A673 (cell line): ENCODE results near the gene ODR4. TPM values are rescaled to one million over a fixed set of nuclear protein-coding genes. Genes with fewer than 3 reads are reported as not detected.
"Not testable (repeated sequence)": the region's sequence is repeated elsewhere in the genome, so short reads cannot be mapped to it uniquely, and the experiment has no call there.

ENCODE experiments used
- BruUV-seq: library from RNA; stranded (reverse); fragments of 400-500 nt; replicated peaks from 2 replicates; lab custom pipeline; 2021; lab: Mats Ljungman, UMichigan
- CTCF ChIA-PET: fragments of 300-600 bp; sonication (Branson Sonifier 250); formaldehyde crosslinking; loops from one replicate; lab custom pipeline; 2022; ENCODE audit warnings: antibody characterized with exemption; lab: Charles Lee
- POLR2A ChIA-PET: fragments of 300-600 bp; sonication (Branson Sonifier 250); formaldehyde crosslinking; loops from one replicate; lab custom pipeline; 2022; ENCODE audit warnings: antibody characterized with exemption; ENCODE audit not compliant: low non-redundant PET; lab: Charles Lee
- DNase-seq: peaks from one replicate; pipeline ENCODE4 v3.0.0-alpha.2; 2015; ENCODE audit warnings: low spot score
- H3K27ac ChIP-seq: fragments of 200-600 bp; sonication (generic); 2 replicates; pipeline ENCODE4 v1.5.1; 2016; ENCODE audit warnings: mixed run types, low read depth, mild to moderate bottlenecking, mixed read lengths, antibody characterized with exemption, low read length; ENCODE audit not compliant: poor library complexity, severe bottlenecking
- H3K27me3 ChIP-seq: fragments of 200-600 bp; sonication (generic); replicated peaks from 2 replicates; pipeline ENCODE4 v1.6.1; 2017; ENCODE audit warnings: mixed run types, low read depth, mild to moderate bottlenecking, mixed read lengths, antibody characterized with exemption, low read length; ENCODE audit not compliant: insufficient read depth, poor library complexity
- H3K36me3 ChIP-seq: fragments of 200-600 bp; sonication (generic); 2 replicates; pipeline ENCODE4 v1.6.1; 2016; ENCODE audit warnings: mixed run types, mild to moderate bottlenecking, mixed read lengths, antibody characterized with exemption, low read length; ENCODE audit not compliant: insufficient read depth, poor library complexity, severe bottlenecking
- H3K4me1 ChIP-seq: fragments of 200-600 bp; sonication (generic); 2 replicates; pipeline ENCODE4 v1.6.1; 2017; ENCODE audit warnings: mixed run types, mild to moderate bottlenecking, mixed read lengths, antibody characterized with exemption, low read length; ENCODE audit not compliant: insufficient read depth, poor library complexity, severe bottlenecking
- H3K4me3 ChIP-seq: fragments of 200-600 bp; sonication (generic); 2 replicates; pipeline ENCODE4 v1.5.1; 2016; ENCODE audit warnings: low read depth, mixed run types, mild to moderate bottlenecking, mixed read lengths, low read length; ENCODE audit not compliant: poor library complexity, severe bottlenecking
- H3K9me3 ChIP-seq: fragments of 200-600 bp; sonication (generic); 2 replicates; pipeline ENCODE4 v1.6.1; 2016; ENCODE audit warnings: mixed run types, low read depth, mild to moderate bottlenecking, mixed read lengths, antibody characterized with exemption, low read length; ENCODE audit not compliant: poor library complexity, severe bottlenecking
- EZH2 ChIP-seq: fragments of 200-600 bp; sonication (generic); IDR thresholded peaks from 2 replicates; pipeline ENCODE4 v1.6.1; 2017; ENCODE audit warnings: borderline replicate concordance, low read depth, mild to moderate bottlenecking, mixed read lengths, antibody characterized with exemption, low read length; ENCODE audit not compliant: poor library complexity, severe bottlenecking
- intact Hi-C: fragments of 100-400 bp; cut with micrococcal nuclease; formaldehyde crosslinking; loops from one replicate; pipeline ENCODE4 v1.10.0; 2022; ENCODE audit not compliant: unreplicated experiment
- total RNA-seq: library from RNA; stranded (reverse); gene quantifications from 2 replicates; pipeline ENCODE4 v1.2.3, GENCODE V29; 2021
- TF ChIP-seq, protein P1 (sequence below): fragments of 300-800, 200-600 bp; sonication (generic); conservative IDR thresholded peaks from 2 replicates; pipeline ENCODE4 v1.5.1; 2017; ENCODE audit warnings: low read depth, mild to moderate bottlenecking, antibody characterized with exemption, low read length, moderate library complexity, mixed read lengths

The ODR4 gene
- total RNA-seq, 1 experiment from 2014 or later, result 23.1 TPM

GRCh38 chr1:186456729-186457255 lies 81.2 kb downstream of the ODR4 start:
- intact Hi-C loops, result no loop called here
- peaks cover 17% of the 10 kb centered on the region for H3K4me1 ChIP-seq
- TF ChIP-seq, protein P1, sequence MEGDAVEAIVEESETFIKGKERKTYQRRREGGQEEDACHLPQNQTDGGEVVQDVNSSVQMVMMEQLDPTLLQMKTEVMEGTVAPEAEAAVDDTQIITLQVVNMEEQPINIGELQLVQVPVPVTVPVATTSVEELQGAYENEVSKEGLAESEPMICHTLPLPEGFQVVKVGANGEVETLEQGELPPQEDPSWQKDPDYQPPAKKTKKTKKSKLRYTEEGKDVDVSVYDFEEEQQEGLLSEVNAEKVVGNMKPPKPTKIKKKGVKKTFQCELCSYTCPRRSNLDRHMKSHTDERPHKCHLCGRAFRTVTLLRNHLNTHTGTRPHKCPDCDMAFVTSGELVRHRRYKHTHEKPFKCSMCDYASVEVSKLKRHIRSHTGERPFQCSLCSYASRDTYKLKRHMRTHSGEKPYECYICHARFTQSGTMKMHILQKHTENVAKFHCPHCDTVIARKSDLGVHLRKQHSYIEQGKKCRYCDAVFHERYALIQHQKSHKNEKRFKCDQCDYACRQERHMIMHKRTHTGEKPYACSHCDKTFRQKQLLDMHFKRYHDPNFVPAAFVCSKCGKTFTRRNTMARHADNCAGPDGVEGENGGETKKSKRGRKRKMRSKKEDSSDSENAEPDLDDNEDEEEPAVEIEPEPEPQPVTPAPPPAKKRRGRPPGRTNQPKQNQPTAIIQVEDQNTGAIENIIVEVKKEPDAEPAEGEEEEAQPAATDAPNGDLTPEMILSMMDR, result no peak
- H3K4me3 ChIP-seq, result no peak overlapping the region
- no peaks in the 10 kb centered on the region for H3K9me3 ChIP-seq
- ChIA-PET POLR2A (no interaction called here), CTCF (no interaction called here)
- H3K36me3 ChIP-seq, result no peaks in the 10 kb centered on the region
- BruUV-seq, result no TSS peak
- DNase-seq, result no peak
- H3K27me3 ChIP-seq, result no peaks in the 10 kb centered on the region
- no peak overlapping the region for H3K27ac ChIP-seq

- H3K27me3 ChIP-seq, H3K36me3 ChIP-seq, DNase-seq, H3K9me3 ChIP-seq, intact Hi-C loops, CTCF ChIA-PET, BruUV-seq, POLR2A ChIA-PET, H3K27ac ChIP-seq, H3K4me3 ChIP-seq: not testable (repeated sequence)
- peaks cover 16% of the 10 kb centered on the region for H3K4me1 ChIP-seq
Measured at GRCh38 chr1:186459161-186459560, 83.5 kb downstream of the ODR4 start.

DNA sequence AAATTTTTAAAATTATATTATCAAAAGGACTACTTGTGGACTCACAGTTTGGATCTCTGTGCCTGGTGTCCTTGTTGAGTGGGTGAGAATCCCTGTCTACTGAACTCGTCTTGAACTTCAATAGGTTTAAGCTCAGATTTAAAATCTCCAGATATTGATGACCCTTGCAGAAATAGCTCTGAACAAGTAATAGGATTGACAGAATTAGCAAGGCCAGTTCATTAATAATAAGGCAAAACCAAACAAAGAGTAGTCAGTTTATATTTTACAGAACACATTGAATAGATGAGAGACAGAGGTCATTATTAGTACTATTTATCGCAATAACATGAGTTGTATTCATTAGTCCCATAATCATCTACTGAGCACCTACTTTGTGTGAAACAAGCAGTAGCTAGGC lies 85.4 kb downstream of the ODR4 start, which contains the start of gene PDC:
PDC (minus strand) TSS at position 101 of the 400 bp plus-strand sequence. CDS start 11,655 bp downstream, outside the sequence.
- H3K4me3 ChIP-seq, result no peak within 1 kb of the TSS
- TF ChIP-seq, protein P1, result no peak
- TF ChIP-seq EZH2, result no peak
- ChIA-PET CTCF (no interaction called here), POLR2A (no interaction called here)
- intact Hi-C loops, result no loop called here
- no peak for DNase-seq
- no peaks in the 10 kb centered on the region for H3K27me3 ChIP-seq
- H3K9me3 ChIP-seq, result no peaks in the 10 kb centered on the region
- no peak within 1 kb of the TSS for H3K27ac ChIP-seq
- H3K36me3 ChIP-seq, result no peaks in the 10 kb centered on the region
- peaks cover 13% of the 10 kb centered on the region for H3K4me1 ChIP-seq
- BruUV-seq, result no TSS peak

DNA sequence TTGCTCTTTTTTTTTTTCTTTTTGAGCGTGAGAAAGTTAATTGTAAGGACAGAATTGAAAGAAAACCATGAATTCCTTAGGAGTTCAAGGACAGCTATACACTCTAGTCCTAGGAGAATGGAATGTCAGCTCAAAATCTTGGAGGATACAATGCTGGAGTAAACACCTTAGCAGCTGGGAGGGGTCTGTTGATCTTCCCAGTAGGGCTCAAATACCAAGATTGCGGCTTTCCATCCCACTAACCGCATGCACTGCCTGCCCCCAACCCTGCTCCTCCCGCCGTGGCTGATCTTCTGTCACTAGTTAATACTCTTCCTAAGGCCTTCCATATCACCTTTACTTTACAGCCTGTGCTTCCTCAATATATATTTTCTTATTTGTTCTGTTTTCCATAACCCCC lies 87.9 kb downstream of the ODR4 start:
- TF ChIP-seq EZH2, result no peak
- DNase-seq, result no peak
- Histone ChIP-seq H3K36me3 (no peaks in the 10 kb centered on the region), H3K4me3 (no peak overlapping the region), H3K9me3 (no peaks in the 10 kb centered on the region), H3K4me1 (peaks cover 4% of the 10 kb centered on the region), H3K27ac (no peak overlapping the region), H3K27me3 (no peaks in the 10 kb centered on the region)
- CTCF ChIA-PET, result no interaction called here
- intact Hi-C loops, result no loop called here
- POLR2A ChIA-PET, result no interaction called here
- no TSS peak for BruUV-seq
